Lower leg skin (tissue), 4 donors: ENCODE data around the gene TMEM176A. TPM values are rescaled to one million over a fixed set of nuclear protein-coding genes. Genes with fewer than 3 reads are reported as not detected.
A peak's percentile ranks its signal among the peaks of the same experiment; 100 is the strongest.

Experiments
- DNase-seq, 2 donors: peaks; one replicate each; pipeline ENCODE4 v3.0.0-alpha.2; 2019; ENCODE audit warnings: low spot score in 2 of 2
- H3K4me3 ChIP-seq: fragments of 200-600 bp; sonication (generic); 2 replicates; pipeline ENCODE4 v1.5.1; 2017; ENCODE audit warnings: mild to moderate bottlenecking, low read depth; ENCODE audit not compliant: poor library complexity, severe bottlenecking
- POLR2A ChIP-seq, 2 donors: fragments of 450-650 bp; IDR thresholded peaks; one replicate each; pipeline ENCODE4 v1.6.1; 2016 to 2017; ENCODE audit warnings: antibody characterized with exemption in 2 of 2, mild to moderate bottlenecking in 1 of 2, moderate library complexity in 1 of 2
- WGBS, 2 donors: methylation state at CpG; one replicate each; pipeline ENCODE4 v1.1.5; 2018; 5-methylcytosine and 5-hydroxymethylcytosine counted together
- intact Hi-C: fragments of 100-400 bp; cut with DNase I; formaldehyde crosslinking; loops from one replicate; pipeline ENCODE4 v1.15.0; 2023; ENCODE audit warnings: low total_unique reads
- total RNA-seq, 4 donors: library from RNA; depleted of rRNA; stranded (reverse); fragments of >200 nt; gene quantifications; one replicate each; pipeline ENCODE4 v1.1.0, GENCODE V29; 2016
- TF ChIP-seq, protein P1 (sequence below), 3 donors: fragments of 450-650 bp; IDR thresholded peaks; one replicate each; pipeline ENCODE4 v1.5.1; 2016; ENCODE audit warnings: antibody characterized with exemption in 3 of 3, mild to moderate bottlenecking in 3 of 3, moderate library complexity in 2 of 3

TMEM176A gene
- total RNA-seq, 4 donors from 2014 or later: 4.8 to 10.2 (median 9.5) TPM

DNA sequence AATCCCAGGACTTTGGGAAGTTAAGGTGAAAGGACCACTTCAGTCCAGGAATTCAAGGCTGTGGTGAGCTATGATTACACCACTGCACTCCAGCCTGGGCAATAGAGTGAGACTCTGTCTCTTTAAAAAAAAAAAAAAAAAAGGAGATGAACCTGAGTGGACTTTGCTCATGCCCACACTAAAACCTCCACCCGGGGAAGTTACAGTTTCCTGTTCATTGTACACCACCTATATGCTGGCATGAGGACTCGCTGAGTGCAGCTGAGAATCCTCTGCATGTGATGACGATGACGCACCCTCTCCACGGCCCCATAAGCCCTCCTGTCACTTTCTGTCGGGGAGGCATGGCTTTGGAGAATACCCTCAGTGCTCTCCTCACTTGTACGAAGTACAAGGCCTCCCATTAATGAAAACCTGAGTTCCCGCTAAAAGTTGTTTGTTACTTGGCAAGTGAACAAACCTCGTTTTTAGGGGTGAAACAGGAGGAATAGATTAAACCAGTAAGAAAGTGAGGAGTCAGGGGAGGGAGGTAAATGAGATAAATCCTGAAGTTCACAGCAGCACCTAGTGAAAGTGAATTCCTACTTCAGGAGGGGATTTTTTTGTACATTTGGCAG is 16.3 kb upstream of the TMEM176A start:
- intact Hi-C loops: no loop called here
- TF ChIP-seq POLR2A (IDR thresholded peaks at IDR 0.05): no peak
- TF ChIP-seq, protein P1, sequence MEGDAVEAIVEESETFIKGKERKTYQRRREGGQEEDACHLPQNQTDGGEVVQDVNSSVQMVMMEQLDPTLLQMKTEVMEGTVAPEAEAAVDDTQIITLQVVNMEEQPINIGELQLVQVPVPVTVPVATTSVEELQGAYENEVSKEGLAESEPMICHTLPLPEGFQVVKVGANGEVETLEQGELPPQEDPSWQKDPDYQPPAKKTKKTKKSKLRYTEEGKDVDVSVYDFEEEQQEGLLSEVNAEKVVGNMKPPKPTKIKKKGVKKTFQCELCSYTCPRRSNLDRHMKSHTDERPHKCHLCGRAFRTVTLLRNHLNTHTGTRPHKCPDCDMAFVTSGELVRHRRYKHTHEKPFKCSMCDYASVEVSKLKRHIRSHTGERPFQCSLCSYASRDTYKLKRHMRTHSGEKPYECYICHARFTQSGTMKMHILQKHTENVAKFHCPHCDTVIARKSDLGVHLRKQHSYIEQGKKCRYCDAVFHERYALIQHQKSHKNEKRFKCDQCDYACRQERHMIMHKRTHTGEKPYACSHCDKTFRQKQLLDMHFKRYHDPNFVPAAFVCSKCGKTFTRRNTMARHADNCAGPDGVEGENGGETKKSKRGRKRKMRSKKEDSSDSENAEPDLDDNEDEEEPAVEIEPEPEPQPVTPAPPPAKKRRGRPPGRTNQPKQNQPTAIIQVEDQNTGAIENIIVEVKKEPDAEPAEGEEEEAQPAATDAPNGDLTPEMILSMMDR (IDR thresholded peaks at IDR 0.05): no peak
- DNase-seq: peak in 1 of 2 donors; percentile 52
- no peak overlapping the region for H3K4me3 ChIP-seq
- 62 to 65% methylated on average over 9 of the region's 9 CpGs for WGBS, 2 donors

DNA sequence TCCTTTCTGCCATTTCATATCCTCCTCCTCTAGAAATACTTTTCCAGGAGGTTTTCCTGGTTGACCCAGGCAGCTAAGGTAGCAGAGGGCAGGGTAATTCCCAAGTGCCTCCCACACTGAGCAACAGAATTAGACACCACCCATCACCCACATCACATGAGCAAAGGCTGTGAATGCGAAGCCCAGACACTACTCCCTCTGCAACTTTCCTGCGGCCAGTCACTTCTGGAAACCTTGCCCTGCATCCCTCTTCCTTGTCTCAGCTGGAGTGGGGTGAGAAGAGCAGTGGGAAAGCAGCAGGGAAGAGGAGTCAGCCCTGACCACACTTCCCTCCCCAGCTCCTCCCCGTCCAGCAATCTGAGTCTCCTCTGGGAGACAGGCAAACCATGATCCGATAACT is 15.6 kb upstream of the TMEM176A start:
- 70 to 77% methylated on average over 4 of the region's 4 CpGs for WGBS, 2 donors
- DNase-seq: peak in 1 of 2 donors; percentile 71
- intact Hi-C loops: no loop called here
- H3K4me3 ChIP-seq: no peak overlapping the region
- TF ChIP-seq POLR2A (IDR thresholded peaks at IDR 0.05): no peak
- TF ChIP-seq, protein P1 (IDR thresholded peaks at IDR 0.05): no peak

DNA sequence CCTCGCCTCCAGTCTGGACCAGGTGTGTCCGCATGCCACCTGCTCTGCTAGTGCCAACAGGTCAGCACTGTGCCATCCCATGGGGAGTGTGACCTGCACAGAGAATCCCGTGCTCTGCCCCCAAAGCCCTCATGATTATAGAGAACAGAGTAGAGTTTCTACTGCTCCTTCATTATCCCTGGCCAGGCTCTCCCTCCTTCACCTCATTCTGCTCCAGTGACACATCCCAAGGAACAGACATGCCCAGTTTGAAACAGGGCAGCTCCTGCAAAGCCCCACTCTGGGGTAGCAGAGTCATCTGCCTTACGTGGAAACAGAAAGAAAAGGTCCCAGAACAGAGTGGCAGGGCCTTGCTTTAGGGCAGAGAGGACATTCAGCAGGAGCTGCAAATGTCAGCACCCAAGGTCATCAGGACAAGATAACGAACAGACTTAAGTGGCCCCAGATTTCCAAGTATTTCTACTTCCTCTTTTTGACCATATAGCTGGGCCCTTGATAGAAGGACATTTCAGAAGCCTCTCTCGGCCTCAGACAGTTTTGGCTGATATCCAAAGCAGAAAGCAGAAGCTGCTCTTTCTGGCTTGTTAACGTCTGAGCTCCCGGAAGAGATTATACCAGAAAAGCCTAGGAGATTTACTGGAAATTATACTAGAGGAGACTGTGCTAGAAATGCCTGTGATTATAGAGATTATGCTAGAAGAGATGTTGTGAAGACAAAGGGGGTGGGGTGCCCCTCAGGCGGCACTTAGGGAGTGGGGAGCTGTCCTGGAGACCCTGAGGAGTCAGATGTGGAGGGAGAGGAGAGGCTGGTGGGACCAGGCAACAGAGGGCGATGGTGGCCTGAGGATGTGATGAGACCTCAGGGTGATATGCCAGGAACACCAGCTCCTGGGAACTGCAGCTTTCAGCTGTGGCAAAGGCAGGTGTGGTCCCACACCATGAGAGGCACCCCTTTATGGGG is 13.0 kb upstream of the TMEM176A start:
- TF ChIP-seq, protein P1 (IDR thresholded peaks at IDR 0.05): no peak
- no peak for TF ChIP-seq POLR2A (IDR thresholded peaks at IDR 0.05)
- intact Hi-C loops: no loop called here
- no peak overlapping the region for H3K4me3 ChIP-seq
- 46 to 54% methylated on average over 10 of the region's 10 CpGs for WGBS, 2 donors
- DNase-seq: peak in 1 of 2 donors; percentile 64

DNA sequence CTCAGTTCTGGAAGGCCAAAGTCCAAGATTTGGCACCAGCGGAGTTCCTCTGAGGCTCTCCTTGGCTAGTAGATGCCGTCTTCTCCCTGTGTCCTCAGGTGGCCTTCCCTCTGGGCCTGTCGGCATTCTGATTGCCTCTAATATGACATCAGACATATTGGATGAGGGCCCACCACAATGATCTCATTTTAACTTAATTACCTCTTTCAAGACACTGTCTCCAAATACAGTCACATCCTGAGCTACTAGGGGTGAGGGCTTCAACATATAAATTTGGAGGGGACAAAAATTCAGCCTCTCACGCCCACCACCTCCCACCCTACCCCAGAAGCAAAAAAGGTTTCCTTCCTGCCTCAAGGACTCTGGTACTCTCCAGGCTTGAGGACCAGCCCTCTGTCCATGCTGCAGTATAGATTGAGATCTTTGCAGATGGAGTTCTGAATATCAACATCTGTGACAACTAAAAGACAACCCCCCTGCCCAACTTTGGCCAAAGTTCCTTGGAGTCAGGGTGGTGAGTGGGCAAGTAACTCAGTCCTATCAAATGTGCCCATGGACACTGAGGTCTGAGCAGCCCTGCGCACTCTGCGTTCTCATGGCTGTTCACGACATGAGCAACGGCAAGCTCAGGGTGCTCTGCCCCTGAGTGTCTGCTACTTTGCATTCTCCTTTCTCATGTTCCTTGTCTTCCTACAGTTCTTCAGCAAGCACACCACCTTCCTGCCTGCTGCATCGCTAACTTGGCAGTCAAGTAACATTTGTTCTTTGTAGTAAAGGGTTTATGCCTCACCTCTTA is 11.9 kb upstream of the TMEM176A start:
- TF ChIP-seq, protein P1 (IDR thresholded peaks at IDR 0.05): no peak
- no peak for TF ChIP-seq POLR2A (IDR thresholded peaks at IDR 0.05)
- intact Hi-C loops: no loop called here
- peak in 1 of 2 donors; percentile 85 for DNase-seq
- WGBS, 2 donors: 65 to 66% methylated on average over 9 of the region's 9 CpGs
- no peak overlapping the region for H3K4me3 ChIP-seq

DNA sequence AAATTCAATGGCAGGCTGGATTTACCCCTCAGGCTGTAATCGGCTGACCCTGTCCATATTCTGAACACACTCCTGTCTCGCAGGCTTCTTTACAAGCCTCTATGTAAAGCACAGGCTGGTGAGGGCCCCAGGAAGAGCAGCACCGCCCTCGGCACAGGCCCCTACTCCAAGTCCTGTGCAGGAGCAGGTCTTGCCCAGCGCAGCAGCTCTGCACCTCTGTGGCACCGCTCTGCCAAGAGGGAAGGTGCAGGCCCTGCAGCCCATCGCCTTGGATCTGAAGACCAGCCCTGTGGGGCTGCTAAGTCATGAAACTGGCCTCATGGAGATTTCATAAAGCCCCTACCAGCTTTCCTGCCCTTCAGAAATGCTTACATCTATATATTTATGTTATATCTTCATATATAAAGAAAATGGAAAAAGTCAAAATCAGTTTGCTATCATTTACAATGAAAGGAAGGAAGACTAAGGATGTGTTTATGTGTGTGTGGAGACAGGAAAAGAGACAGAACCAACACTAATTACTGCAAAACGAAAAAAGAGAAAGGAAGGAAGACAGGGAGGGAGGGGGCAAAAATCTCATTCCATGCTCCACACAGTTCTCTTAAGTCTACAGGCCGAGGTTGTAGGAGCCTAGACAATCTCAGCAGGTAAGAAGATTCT is 10.0 kb upstream of the TMEM176A start:
- DNase-seq: peak in 1 of 2 donors; percentile 45
- WGBS, 2 donors: 85 to 90% methylated on average over 9 of the region's 9 CpGs
- no peak overlapping the region for H3K4me3 ChIP-seq
- TF ChIP-seq, protein P1 (IDR thresholded peaks at IDR 0.05): no peak
- TF ChIP-seq POLR2A (IDR thresholded peaks at IDR 0.05): no peak
- intact Hi-C loops: no loop called here
